HCEC 1CT (cell line): ENCODE measurements around the gene IGDCC3.

Experiments used
- DNase-seq: peaks from one replicate; pipeline ENCODE4 v3.0.0-alpha.2; 2017

Gene IGDCC3

GRCh38 chr15:65377976-65378366, at the start of gene IGDCC3:
TSS of gene IGDCC3 (minus strand) at chr15:65378002. CDS start at chr15:65377788, 214 bp downstream.
- DNase-seq, result no peak

- no peak for DNase-seq
These were observed 48.5 kb upstream of the IGDCC3 start for GRCh38 chr15:65426216-65426853.

GRCh38 chr15:65424683-65425082, 46.9 kb upstream of the IGDCC3 start:
- no peak for DNase-seq

- DNase-seq, result peak; percentile 30
These were observed 46.3 kb upstream of the IGDCC3 start for GRCh38 chr15:65423976-65424679.

- no peak for DNase-seq
These were observed 45.6 kb upstream of the IGDCC3 start for GRCh38 chr15:65423150-65423975.

GRCh38 chr15:65421360-65422215, 43.8 kb upstream of the IGDCC3 start:
- no peak for DNase-seq

GRCh38 chr15:65420975-65421359, 43.2 kb upstream of the IGDCC3 start:
- no peak for DNase-seq

GRCh38 chr15:65418596-65418995, 40.8 kb upstream of the IGDCC3 start:
- no peak for DNase-seq

GRCh38 chr15:65416845-65417416, 39.1 kb upstream of the IGDCC3 start:
- DNase-seq, result no peak

GRCh38 chr15:65414841-65415621, 37.2 kb upstream of the IGDCC3 start:
- DNase-seq, result no peak

GRCh38 chr15:65413760-65414144, 36.0 kb upstream of the IGDCC3 start:
- no peak for DNase-seq

GRCh38 chr15:65413051-65413759, 35.4 kb upstream of the IGDCC3 start:
- DNase-seq, result no peak

- no peak for DNase-seq
These were observed 34.8 kb upstream of the IGDCC3 start for GRCh38 chr15:65412556-65412955.

GRCh38 chr15:65411465-65412071, 33.8 kb upstream of the IGDCC3 start:
- DNase-seq, result peak; percentile 39

GRCh38 chr15:65410972-65411371, 33.2 kb upstream of the IGDCC3 start:
- DNase-seq, result no peak

- no peak for DNase-seq
These were observed 32.2 kb upstream of the IGDCC3 start for GRCh38 chr15:65410036-65410435.

- peak; percentile 98 for DNase-seq
These were observed 31.3 kb upstream of the IGDCC3 start for GRCh38 chr15:65409036-65409631.

- no peak for DNase-seq
These were observed 30.7 kb upstream of the IGDCC3 start for GRCh38 chr15:65408324-65409035.

GRCh38 chr15:65406424-65407000, 28.7 kb upstream of the IGDCC3 start:
- DNase-seq, result no peak
